Osteocyte (in vitro differentiated cells): ENCODE data around the gene USP28. TPM values are rescaled to one million over a fixed set of nuclear protein-coding genes. Genes with fewer than 3 reads are reported as not detected.
A peak's percentile ranks its signal among the peaks of the same experiment; 100 is the strongest.

Experiments
- DNase-seq: peaks from one replicate; pipeline ENCODE4 v3.0.0; 2021; ENCODE audit warnings: mixed read lengths; ENCODE audit not compliant: unreplicated experiment; ENCODE audit errors: extremely low spot score
- H3K27ac Mint-ChIP-seq: one replicate; pipeline ENCODE4 v1.8.0; 2021; ENCODE audit warnings: mild to moderate bottlenecking, mixed read lengths; ENCODE audit not compliant: unreplicated experiment
- H3K27me3 Mint-ChIP-seq: one replicate; pipeline ENCODE4 v1.8.0; 2021; ENCODE audit warnings: mixed read lengths; ENCODE audit not compliant: unreplicated experiment
- H3K36me3 Mint-ChIP-seq: one replicate; pipeline ENCODE4 v1.8.0; 2021; ENCODE audit warnings: mixed read lengths; ENCODE audit not compliant: unreplicated experiment
- H3K4me1 Mint-ChIP-seq: one replicate; pipeline ENCODE4 v1.8.0; 2021; ENCODE audit warnings: mixed read lengths; ENCODE audit not compliant: unreplicated experiment
- H3K4me3 Mint-ChIP-seq: one replicate; pipeline ENCODE4 v1.8.0; 2021; ENCODE audit warnings: mild to moderate bottlenecking, moderate library complexity, mixed read lengths; ENCODE audit not compliant: unreplicated experiment
- H3K9me3 Mint-ChIP-seq: one replicate; pipeline ENCODE4 v1.8.0; 2021; ENCODE audit warnings: mixed read lengths; ENCODE audit not compliant: unreplicated experiment
- total RNA-seq: library from RNA; stranded (reverse); gene quantifications from 2 replicates; pipeline ENCODE4 v1.2.1, GENCODE V29; 2021
- TF ChIP-seq, protein P1 (sequence below): fragments of 200-600 bp; sonication (generic); IDR thresholded peaks from 2 replicates; pipeline ENCODE4 v1.5.0; 2021; ENCODE audit warnings: antibody characterized with exemption, mild to moderate bottlenecking, moderate library complexity

Gene USP28
- total RNA-seq, 1 donor from 2014 or later, result 37.2 TPM

GRCh38 chr11:113814181-113814580 lies 61.2 kb downstream of the USP28 start:
- no peak overlapping the region for H3K4me3 Mint-ChIP-seq
- DNase-seq, result no peak
- peaks cover 16% of the 10 kb centered on the region for H3K4me1 Mint-ChIP-seq
- no peaks in the 10 kb centered on the region for H3K9me3 Mint-ChIP-seq
- peaks cover 22% of the 10 kb centered on the region for H3K36me3 Mint-ChIP-seq
- H3K27ac Mint-ChIP-seq, result no peak overlapping the region
- no peaks in the 10 kb centered on the region for H3K27me3 Mint-ChIP-seq
- TF ChIP-seq, protein P1, sequence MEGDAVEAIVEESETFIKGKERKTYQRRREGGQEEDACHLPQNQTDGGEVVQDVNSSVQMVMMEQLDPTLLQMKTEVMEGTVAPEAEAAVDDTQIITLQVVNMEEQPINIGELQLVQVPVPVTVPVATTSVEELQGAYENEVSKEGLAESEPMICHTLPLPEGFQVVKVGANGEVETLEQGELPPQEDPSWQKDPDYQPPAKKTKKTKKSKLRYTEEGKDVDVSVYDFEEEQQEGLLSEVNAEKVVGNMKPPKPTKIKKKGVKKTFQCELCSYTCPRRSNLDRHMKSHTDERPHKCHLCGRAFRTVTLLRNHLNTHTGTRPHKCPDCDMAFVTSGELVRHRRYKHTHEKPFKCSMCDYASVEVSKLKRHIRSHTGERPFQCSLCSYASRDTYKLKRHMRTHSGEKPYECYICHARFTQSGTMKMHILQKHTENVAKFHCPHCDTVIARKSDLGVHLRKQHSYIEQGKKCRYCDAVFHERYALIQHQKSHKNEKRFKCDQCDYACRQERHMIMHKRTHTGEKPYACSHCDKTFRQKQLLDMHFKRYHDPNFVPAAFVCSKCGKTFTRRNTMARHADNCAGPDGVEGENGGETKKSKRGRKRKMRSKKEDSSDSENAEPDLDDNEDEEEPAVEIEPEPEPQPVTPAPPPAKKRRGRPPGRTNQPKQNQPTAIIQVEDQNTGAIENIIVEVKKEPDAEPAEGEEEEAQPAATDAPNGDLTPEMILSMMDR, result no peak

DNA sequence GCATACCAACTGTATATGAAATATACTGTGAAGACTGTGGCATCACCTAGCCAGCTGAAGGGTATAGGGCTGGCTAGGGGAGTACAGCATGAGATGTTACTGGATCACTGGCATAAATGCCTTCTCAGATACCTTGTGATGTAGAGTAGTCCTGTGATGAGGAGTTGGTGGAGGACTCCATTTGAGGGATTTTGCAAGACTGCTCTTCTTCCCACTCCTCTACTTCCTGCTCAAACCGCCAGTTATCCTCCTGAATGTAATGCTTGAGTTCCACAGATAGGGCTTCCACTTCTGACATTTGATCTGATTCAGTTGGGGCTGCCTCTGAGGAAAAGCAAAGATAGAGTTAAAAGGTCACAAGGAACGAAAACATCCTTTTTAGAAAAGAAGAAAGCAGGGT lies 66.4 kb downstream of the USP28 start:
- DNase-seq, result no peak
- Mint-ChIP-seq H3K36me3 (peaks cover 37% of the 10 kb centered on the region), H3K27ac (no peak overlapping the region), H3K4me3 (no peak overlapping the region), H3K27me3 (no peaks in the 10 kb centered on the region), H3K9me3 (no peaks in the 10 kb centered on the region), H3K4me1 (peaks cover 24% of the 10 kb centered on the region)
- TF ChIP-seq, protein P1, result no peak

DNA sequence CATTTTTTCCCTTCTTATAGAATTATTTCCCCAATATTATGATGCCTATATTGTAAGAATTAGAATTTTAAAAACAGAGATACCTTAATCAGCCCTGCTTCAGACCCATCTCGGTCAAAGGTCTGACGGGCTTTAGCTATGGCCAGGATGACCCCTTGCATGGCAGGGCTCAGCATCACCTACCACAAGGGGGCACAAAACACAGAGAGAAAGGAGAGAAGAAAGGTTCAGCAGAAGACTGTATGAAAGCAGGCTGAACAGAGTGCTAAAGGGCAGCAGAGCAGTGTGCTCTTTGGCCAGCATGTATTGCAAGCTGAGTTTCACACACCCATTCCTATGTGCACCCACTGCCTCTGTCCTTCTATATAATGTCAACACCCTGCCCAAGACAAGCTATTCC lies 69.0 kb downstream of the USP28 start:
- Mint-ChIP-seq H3K4me1 (peaks cover 21% of the 10 kb centered on the region), H3K27ac (no peak overlapping the region), H3K9me3 (no peaks in the 10 kb centered on the region), H3K27me3 (no peaks in the 10 kb centered on the region), H3K4me3 (no peak overlapping the region), H3K36me3 (peaks cover 44% of the 10 kb centered on the region)
- DNase-seq, result no peak
- TF ChIP-seq, protein P1, result peak; percentile 47

- no peaks in the 10 kb centered on the region for H3K27me3 Mint-ChIP-seq
- no peak for DNase-seq
- no peak overlapping the region for H3K4me3 Mint-ChIP-seq
- H3K4me1 Mint-ChIP-seq, result peaks cover 21% of the 10 kb centered on the region
- peaks cover 50% of the 10 kb centered on the region for H3K36me3 Mint-ChIP-seq
- peak overlapping the region; percentile 12 for H3K27ac Mint-ChIP-seq
- H3K9me3 Mint-ChIP-seq, result no peaks in the 10 kb centered on the region
- TF ChIP-seq, protein P1, result no peak
Measured at GRCh38 chr11:113805640-113806039, 69.7 kb downstream of the USP28 start.

DNA sequence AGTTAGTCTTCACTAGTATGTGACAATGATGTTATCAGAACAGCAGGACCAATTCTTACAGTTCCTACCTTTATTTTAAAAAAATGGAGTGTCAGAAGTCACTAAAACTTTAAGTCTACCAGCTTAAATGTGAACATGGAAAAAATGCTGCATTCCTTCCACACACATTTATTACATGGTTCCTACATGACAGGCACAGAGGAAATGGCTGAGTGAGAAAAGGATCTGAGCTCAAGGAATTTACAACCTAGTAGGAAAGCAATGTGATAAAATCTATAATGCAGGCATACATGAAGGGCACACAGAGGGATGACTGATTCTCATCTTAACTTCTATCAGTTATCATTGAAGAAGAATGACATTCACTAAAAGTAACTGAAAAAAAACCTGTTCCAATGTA lies 72.8 kb downstream of the USP28 start:
- H3K36me3 Mint-ChIP-seq, result peaks cover 48% of the 10 kb centered on the region
- peaks cover 21% of the 10 kb centered on the region for H3K4me1 Mint-ChIP-seq
- no peak overlapping the region for H3K27ac Mint-ChIP-seq
- H3K27me3 Mint-ChIP-seq, result no peaks in the 10 kb centered on the region
- H3K9me3 Mint-ChIP-seq, result no peaks in the 10 kb centered on the region
- DNase-seq, result no peak
- TF ChIP-seq, protein P1, result no peak
- no peak overlapping the region for H3K4me3 Mint-ChIP-seq
